SK-N-SH treated with all-trans-retinoic acid at 6 μM for 48 hours (cell line): ENCODE measurements around the gene SENP3.
A peak's percentile ranks its signal among the peaks of the same experiment; 100 is the strongest.

Experiments
- ATAC-seq: fragments of 200-7000 bp; cut with Tn5 transposase; 3 replicates; pipeline ENCODE4 v1.9.1; 2020; ENCODE audit warnings: mild to moderate bottlenecking, moderate library complexity
- ARNTL ChIP-seq: fragments of 450-650 bp; formaldehyde crosslinking; IDR thresholded peaks from 2 replicates; pipeline ENCODE4 v1.5.0; 2020; ENCODE audit warnings: low read depth, mild to moderate bottlenecking, moderate library complexity, borderline replicate concordance
- BACH2 ChIP-seq: fragments of 250-450 bp; sonication (Bioruptor Pico); IDR thresholded peaks from 2 replicates; pipeline ENCODE4 v1.9.0; 2021; ENCODE audit warnings: mild to moderate bottlenecking, borderline replicate concordance
- CSDC2 ChIP-seq: fragments of 250-450 bp; sonication (Bioruptor Pico); IDR thresholded peaks from 2 replicates; pipeline ENCODE4 v1.5.0; 2020; ENCODE audit warnings: mild to moderate bottlenecking, moderate library complexity
- ESRRG ChIP-seq: fragments of 250-450 bp; sonication (Bioruptor Pico); IDR thresholded peaks from 2 replicates; pipeline ENCODE4 v1.6.1; 2021; ENCODE audit warnings: mild to moderate bottlenecking
- GLIS3 ChIP-seq: fragments of 250-450 bp; sonication (Bioruptor Pico); IDR thresholded peaks from 2 replicates; pipeline ENCODE4 v1.5.0; 2020; ENCODE audit warnings: mild to moderate bottlenecking, moderate library complexity
- ISL1 ChIP-seq: fragments of 250-450 bp; sonication (Bioruptor Pico); IDR thresholded peaks from 2 replicates; pipeline ENCODE4 v2.1.2; 2022; ENCODE audit warnings: mild to moderate bottlenecking, moderate library complexity
- POU6F1 ChIP-seq: fragments of 250-450 bp; sonication (Bioruptor Pico); IDR thresholded peaks from 2 replicates; pipeline ENCODE4 v1.8.0; 2021; ENCODE audit warnings: low read depth, mild to moderate bottlenecking, moderate library complexity, borderline replicate concordance
- PPARA ChIP-seq: fragments of 250-450 bp; sonication (Bioruptor Pico); IDR thresholded peaks from 2 replicates; pipeline ENCODE4 v1.5.0; 2020; ENCODE audit warnings: mild to moderate bottlenecking, borderline replicate concordance
- RARB ChIP-seq: fragments of 250-450 bp; sonication (Bioruptor Pico); IDR thresholded peaks from 2 replicates; pipeline ENCODE4 v1.8.0; 2021; ENCODE audit warnings: mild to moderate bottlenecking, moderate library complexity
- SNAI2 ChIP-seq: fragments of 250-450 bp; sonication (Bioruptor Pico); IDR thresholded peaks from 2 replicates; pipeline ENCODE4 v1.5.0; 2020; ENCODE audit warnings: mild to moderate bottlenecking, moderate library complexity
- TCF4 ChIP-seq: fragments of 250-450 bp; sonication (Bioruptor Pico); IDR thresholded peaks from 2 replicates; pipeline ENCODE4 v1.8.0; 2021; ENCODE audit warnings: mild to moderate bottlenecking, moderate library complexity, borderline replicate concordance
- TOX ChIP-seq: fragments of 250-450 bp; sonication (Bioruptor Pico); IDR thresholded peaks from 2 replicates; pipeline ENCODE4 v1.8.0; 2021; ENCODE audit warnings: mild to moderate bottlenecking, moderate library complexity, borderline replicate concordance
- ZC3H10 ChIP-seq: fragments of 250-450 bp; sonication (Bioruptor Pico); IDR thresholded peaks from 2 replicates; pipeline ENCODE4 v1.5.1; 2021; ENCODE audit warnings: mild to moderate bottlenecking, moderate library complexity
- ZFP3 ChIP-seq: fragments of 250-450 bp; sonication (Bioruptor Pico); IDR thresholded peaks from 2 replicates; pipeline ENCODE4 v1.5.0; 2020; ENCODE audit warnings: mild to moderate bottlenecking, moderate library complexity
- ZNF565 ChIP-seq: fragments of 450-650 bp; formaldehyde crosslinking; conservative IDR thresholded peaks from 2 replicates; pipeline ENCODE4 v1.5.0; 2020; ENCODE audit warnings: low read depth, mild to moderate bottlenecking, moderate library complexity
- ZNF8 ChIP-seq: fragments of 450-650 bp; formaldehyde crosslinking; IDR thresholded peaks from 2 replicates; pipeline ENCODE4 v1.5.0; 2020; ENCODE audit warnings: mild to moderate bottlenecking, moderate library complexity
- TF ChIP-seq, protein P1 (sequence below): fragments of 250-450 bp; sonication (Bioruptor Pico); IDR thresholded peaks from 2 replicates; pipeline ENCODE4 v1.5.1; 2020; ENCODE audit warnings: low read depth, mild to moderate bottlenecking, moderate library complexity
- TF ChIP-seq, protein P2 (sequence below): fragments of 250-450 bp; sonication (Bioruptor Pico); IDR thresholded peaks from 2 replicates; pipeline ENCODE4 v1.5.0; 2020; ENCODE audit warnings: mild to moderate bottlenecking, moderate library complexity
- TF ChIP-seq, protein P3 (sequence below): fragments of 250-450 bp; sonication (Bioruptor Pico); IDR thresholded peaks from 2 replicates; pipeline ENCODE4 v1.5.1; 2021; ENCODE audit warnings: mild to moderate bottlenecking, moderate library complexity
- TF ChIP-seq, protein P4 (sequence below): fragments of 250-450 bp; sonication (Bioruptor Pico); IDR thresholded peaks from 2 replicates; pipeline ENCODE4 v1.8.0; 2020; ENCODE audit warnings: mild to moderate bottlenecking, moderate library complexity, borderline replicate concordance

The SENP3 gene

GRCh38 chr17:7583253-7584109, 21.8 kb downstream of the SENP3 start, which contains the start of gene MPDU1:
Gene MPDU1, plus strand, starts transcription at chr17:7583852. Its CDS starts 11 bp downstream, at chr17:7583863.
- TF ChIP-seq RARB (CRISPR knock-in tag) (no peak), PPARA (CRISPR knock-in tag) (no peak), SNAI2 (CRISPR knock-in tag) (0 out of 2 replicates have a peak, but pooled peaks have one; percentile 15), ARNTL (CRISPR knock-in tag) (no peak), ISL1 (CRISPR knock-in tag) (no peak), TCF4 (CRISPR knock-in tag) (no peak), ZNF565 (CRISPR knock-in tag) (no peak), ZNF8 (no peak), TOX (no peak), ZC3H10 (no peak)
- TF ChIP-seq, protein P1, sequence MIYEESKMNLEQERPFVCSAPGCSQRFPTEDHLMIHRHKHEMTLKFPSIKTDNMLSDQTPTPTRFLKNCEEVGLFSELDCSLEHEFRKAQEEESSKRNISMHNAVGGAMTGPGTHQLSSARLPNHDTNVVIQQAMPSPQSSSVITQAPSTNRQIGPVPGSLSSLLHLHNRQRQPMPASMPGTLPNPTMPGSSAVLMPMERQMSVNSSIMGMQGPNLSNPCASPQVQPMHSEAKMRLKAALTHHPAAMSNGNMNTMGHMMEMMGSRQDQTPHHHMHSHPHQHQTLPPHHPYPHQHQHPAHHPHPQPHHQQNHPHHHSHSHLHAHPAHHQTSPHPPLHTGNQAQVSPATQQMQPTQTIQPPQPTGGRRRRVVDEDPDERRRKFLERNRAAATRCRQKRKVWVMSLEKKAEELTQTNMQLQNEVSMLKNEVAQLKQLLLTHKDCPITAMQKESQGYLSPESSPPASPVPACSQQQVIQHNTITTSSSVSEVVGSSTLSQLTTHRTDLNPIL: no peak
- TF ChIP-seq, protein P2, sequence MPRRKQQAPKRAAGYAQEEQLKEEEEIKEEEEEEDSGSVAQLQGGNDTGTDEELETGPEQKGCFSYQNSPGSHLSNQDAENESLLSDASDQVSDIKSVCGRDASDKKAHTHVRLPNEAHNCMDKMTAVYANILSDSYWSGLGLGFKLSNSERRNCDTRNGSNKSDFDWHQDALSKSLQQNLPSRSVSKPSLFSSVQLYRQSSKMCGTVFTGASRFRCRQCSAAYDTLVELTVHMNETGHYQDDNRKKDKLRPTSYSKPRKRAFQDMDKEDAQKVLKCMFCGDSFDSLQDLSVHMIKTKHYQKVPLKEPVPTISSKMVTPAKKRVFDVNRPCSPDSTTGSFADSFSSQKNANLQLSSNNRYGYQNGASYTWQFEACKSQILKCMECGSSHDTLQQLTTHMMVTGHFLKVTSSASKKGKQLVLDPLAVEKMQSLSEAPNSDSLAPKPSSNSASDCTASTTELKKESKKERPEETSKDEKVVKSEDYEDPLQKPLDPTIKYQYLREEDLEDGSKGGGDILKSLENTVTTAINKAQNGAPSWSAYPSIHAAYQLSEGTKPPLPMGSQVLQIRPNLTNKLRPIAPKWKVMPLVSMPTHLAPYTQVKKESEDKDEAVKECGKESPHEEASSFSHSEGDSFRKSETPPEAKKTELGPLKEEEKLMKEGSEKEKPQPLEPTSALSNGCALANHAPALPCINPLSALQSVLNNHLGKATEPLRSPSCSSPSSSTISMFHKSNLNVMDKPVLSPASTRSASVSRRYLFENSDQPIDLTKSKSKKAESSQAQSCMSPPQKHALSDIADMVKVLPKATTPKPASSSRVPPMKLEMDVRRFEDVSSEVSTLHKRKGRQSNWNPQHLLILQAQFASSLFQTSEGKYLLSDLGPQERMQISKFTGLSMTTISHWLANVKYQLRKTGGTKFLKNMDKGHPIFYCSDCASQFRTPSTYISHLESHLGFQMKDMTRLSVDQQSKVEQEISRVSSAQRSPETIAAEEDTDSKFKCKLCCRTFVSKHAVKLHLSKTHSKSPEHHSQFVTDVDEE: peak; percentile 70; the same call in 1 of the 2 replicates
- peak; percentile 66 for ATAC-seq

- no peak for TF ChIP-seq ESRRG (CRISPR knock-in tag)
- no peak for TF ChIP-seq ZFP3 (CRISPR knock-in tag)
- no peak for TF ChIP-seq CSDC2 (CRISPR knock-in tag)
- TF ChIP-seq GLIS3: no peak
- no peak for TF ChIP-seq PPARA (CRISPR knock-in tag)
- TF ChIP-seq, protein P2: no peak
- TF ChIP-seq, protein P1: no peak
- TF ChIP-seq BACH2: no peak
- no peak for TF ChIP-seq POU6F1 (CRISPR knock-in tag)
- TF ChIP-seq, protein P3, sequence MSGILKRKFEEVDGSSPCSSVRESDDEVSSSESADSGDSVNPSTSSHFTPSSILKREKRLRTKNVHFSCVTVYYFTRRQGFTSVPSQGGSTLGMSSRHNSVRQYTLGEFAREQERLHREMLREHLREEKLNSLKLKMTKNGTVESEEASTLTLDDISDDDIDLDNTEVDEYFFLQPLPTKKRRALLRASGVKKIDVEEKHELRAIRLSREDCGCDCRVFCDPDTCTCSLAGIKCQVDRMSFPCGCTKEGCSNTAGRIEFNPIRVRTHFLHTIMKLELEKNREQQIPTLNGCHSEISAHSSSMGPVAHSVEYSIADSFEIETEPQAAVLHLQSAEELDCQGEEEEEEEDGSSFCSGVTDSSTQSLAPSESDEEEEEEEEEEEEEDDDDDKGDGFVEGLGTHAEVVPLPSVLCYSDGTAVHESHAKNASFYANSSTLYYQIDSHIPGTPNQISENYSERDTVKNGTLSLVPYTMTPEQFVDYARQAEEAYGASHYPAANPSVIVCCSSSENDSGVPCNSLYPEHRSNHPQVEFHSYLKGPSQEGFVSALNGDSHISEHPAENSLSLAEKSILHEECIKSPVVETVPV (CRISPR knock-in tag): no peak
- TF ChIP-seq ISL1 (CRISPR knock-in tag): no peak
- TF ChIP-seq TCF4 (CRISPR knock-in tag): no peak
- TF ChIP-seq ZNF565 (CRISPR knock-in tag): no peak
- TF ChIP-seq, protein P4, sequence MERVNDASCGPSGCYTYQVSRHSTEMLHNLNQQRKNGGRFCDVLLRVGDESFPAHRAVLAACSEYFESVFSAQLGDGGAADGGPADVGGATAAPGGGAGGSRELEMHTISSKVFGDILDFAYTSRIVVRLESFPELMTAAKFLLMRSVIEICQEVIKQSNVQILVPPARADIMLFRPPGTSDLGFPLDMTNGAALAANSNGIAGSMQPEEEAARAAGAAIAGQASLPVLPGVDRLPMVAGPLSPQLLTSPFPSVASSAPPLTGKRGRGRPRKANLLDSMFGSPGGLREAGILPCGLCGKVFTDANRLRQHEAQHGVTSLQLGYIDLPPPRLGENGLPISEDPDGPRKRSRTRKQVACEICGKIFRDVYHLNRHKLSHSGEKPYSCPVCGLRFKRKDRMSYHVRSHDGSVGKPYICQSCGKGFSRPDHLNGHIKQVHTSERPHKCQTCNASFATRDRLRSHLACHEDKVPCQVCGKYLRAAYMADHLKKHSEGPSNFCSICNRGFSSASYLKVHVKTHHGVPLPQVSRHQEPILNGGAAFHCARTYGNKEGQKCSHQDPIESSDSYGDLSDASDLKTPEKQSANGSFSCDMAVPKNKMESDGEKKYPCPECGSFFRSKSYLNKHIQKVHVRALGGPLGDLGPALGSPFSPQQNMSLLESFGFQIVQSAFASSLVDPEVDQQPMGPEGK (CRISPR knock-in tag): no peak
- TF ChIP-seq, all 23 proteins: peak for 0
- no peak for ATAC-seq
These were observed 25.1 kb downstream of the SENP3 start for GRCh38 chr17:7586673-7587419.
